ENCODE measurements around the gene ASIC2.

GRCh38 chr17:33192951-33193911, 99.9 kb downstream of the ASIC2 start:
- TF ChIP-seq CTCF (conservative IDR thresholded peaks at IDR 0.05; ENCODE audit: low read depth in 2 of 2) (peak in 1 of 2 experiments; percentile 22; a peak in 2 of 4 replicates), EZH2 (IDR thresholded peaks at IDR 0.05; ENCODE audit: low read depth, unreplicated experiment) (no peak), EZH2phosphoT487 (IDR thresholded peaks at IDR 0.05; ENCODE audit: unreplicated experiment) (no peak), CREB1 (CRISPR knock-in tag; IDR thresholded peaks at IDR 0.05; ENCODE audit: low read depth) (no peak), ZNF114 (CRISPR knock-in tag; IDR thresholded peaks at IDR 0.05) (no peak), ZNF331 (CRISPR knock-in tag; IDR thresholded peaks at IDR 0.05; ENCODE audit: low read depth) (no peak), POLR2AphosphoS5 (IDR thresholded peaks at IDR 0.05; ENCODE audit: low read depth) (peak; percentile 46; the same call in 1 of the 2 replicates), ZNF462 (CRISPR knock-in tag; IDR thresholded peaks at IDR 0.05) (no peak), JUNB (IDR thresholded peaks at IDR 0.05; ENCODE audit: unreplicated experiment) (no peak), STAT1 (IDR thresholded peaks at IDR 0.05; ENCODE audit: unreplicated experiment) (no peak)
- TF ChIP-seq, protein P1, sequence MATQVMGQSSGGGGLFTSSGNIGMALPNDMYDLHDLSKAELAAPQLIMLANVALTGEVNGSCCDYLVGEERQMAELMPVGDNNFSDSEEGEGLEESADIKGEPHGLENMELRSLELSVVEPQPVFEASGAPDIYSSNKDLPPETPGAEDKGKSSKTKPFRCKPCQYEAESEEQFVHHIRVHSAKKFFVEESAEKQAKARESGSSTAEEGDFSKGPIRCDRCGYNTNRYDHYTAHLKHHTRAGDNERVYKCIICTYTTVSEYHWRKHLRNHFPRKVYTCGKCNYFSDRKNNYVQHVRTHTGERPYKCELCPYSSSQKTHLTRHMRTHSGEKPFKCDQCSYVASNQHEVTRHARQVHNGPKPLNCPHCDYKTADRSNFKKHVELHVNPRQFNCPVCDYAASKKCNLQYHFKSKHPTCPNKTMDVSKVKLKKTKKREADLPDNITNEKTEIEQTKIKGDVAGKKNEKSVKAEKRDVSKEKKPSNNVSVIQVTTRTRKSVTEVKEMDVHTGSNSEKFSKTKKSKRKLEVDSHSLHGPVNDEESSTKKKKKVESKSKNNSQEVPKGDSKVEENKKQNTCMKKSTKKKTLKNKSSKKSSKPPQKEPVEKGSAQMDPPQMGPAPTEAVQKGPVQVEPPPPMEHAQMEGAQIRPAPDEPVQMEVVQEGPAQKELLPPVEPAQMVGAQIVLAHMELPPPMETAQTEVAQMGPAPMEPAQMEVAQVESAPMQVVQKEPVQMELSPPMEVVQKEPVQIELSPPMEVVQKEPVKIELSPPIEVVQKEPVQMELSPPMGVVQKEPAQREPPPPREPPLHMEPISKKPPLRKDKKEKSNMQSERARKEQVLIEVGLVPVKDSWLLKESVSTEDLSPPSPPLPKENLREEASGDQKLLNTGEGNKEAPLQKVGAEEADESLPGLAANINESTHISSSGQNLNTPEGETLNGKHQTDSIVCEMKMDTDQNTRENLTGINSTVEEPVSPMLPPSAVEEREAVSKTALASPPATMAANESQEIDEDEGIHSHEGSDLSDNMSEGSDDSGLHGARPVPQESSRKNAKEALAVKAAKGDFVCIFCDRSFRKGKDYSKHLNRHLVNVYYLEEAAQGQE (IDR thresholded peaks at IDR 0.05; ENCODE audit: unreplicated experiment), result no peak
- TF ChIP-seq, protein P2, sequence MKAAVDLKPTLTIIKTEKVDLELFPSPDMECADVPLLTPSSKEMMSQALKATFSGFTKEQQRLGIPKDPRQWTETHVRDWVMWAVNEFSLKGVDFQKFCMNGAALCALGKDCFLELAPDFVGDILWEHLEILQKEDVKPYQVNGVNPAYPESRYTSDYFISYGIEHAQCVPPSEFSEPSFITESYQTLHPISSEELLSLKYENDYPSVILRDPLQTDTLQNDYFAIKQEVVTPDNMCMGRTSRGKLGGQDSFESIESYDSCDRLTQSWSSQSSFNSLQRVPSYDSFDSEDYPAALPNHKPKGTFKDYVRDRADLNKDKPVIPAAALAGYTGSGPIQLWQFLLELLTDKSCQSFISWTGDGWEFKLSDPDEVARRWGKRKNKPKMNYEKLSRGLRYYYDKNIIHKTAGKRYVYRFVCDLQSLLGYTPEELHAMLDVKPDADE (IDR thresholded peaks at IDR 0.05), result no peak
